K562 (cell line): ENCODE results near the gene AKAP10. TPM values are rescaled to one million over a fixed set of nuclear protein-coding genes. Genes with fewer than 3 reads are reported as not detected.

Source experiments
- CBX8 ChIP-seq: fragments of 200-600 bp; sonication (generic); IDR thresholded peaks from 2 replicates; pipeline ENCODE4 v1.6.1; 2012; ENCODE audit warnings: borderline replicate concordance, mixed run types, low read depth, mild to moderate bottlenecking, moderate library complexity, mixed read lengths, low read length, control low read depth, inconsistent platforms; ENCODE audit not compliant: poor library complexity, severe bottlenecking; ENCODE audit errors: extremely low read depth
- FOXA3 ChIP-seq, 2 experiments: fragments of 450-650 bp in 1 of 2; sonication (generic) in 1 of 2; formaldehyde crosslinking; IDR thresholded peaks in 1 of 2; conservative IDR thresholded peaks in 1 of 2; 2 replicates each; pipeline versions ENCODE4 v1.4.0 to v1.8.0; 2020 to 2022; ENCODE audit warnings: mild to moderate bottlenecking in 2 of 2, missing genetic modification reagents in 1 of 2
- IFI16 ChIP-seq: fragments of 250-450 bp; sonication (Bioruptor Pico); IDR thresholded peaks from 2 replicates; pipeline ENCODE4 v2.1.2; 2022; ENCODE audit warnings: mild to moderate bottlenecking, inconsistent platforms
- NRF1 ChIP-seq, 2 experiments: fragments of 450-650 bp; IDR thresholded peaks in 1 of 2; conservative IDR thresholded peaks in 1 of 2; 2 replicates each; pipeline ENCODE4 v1.6.1; 2014; ENCODE audit warnings: mild to moderate bottlenecking in 2 of 2
- RBM14 ChIP-seq: fragments of 200-400 bp; formaldehyde crosslinking; IDR thresholded peaks from 2 replicates; pipeline ENCODE4 v1.6.1; 2018; ENCODE audit warnings: low read depth, mild to moderate bottlenecking, low read length, moderate library complexity, borderline replicate concordance; ENCODE audit not compliant: insufficient read depth
- SIRT6 ChIP-seq: IDR thresholded peaks from one replicate; pipeline ENCODE4 v1.6.1; 2012; ENCODE audit warnings: low read depth, mild to moderate bottlenecking, control low read depth, inconsistent platforms, low read length, moderate library complexity
- XRCC3 ChIP-seq: fragments of 450-650 bp; IDR thresholded peaks from 2 replicates; pipeline ENCODE4 v1.6.1; 2017; ENCODE audit warnings: mild to moderate bottlenecking, moderate library complexity
- ZNF695 ChIP-seq: fragments of 450-650 bp; formaldehyde crosslinking; IDR thresholded peaks from 2 replicates; pipeline ENCODE4 v1.4.0; 2020; ENCODE audit warnings: mild to moderate bottlenecking, moderate library complexity
- polyA plus RNA-seq, 8 experiments: library from polyadenylated mRNA; depleted of rRNA in 4 of 8; stranded (reverse) in 5 of 8; unstranded in 3 of 8; fragments of >200 nt; fragmentation: Nextera tagmentation in 2 of 8; fragmentation: Illumina TruSeq in 1 of 8; extraction: Ambion mirVana in 2 of 8; extraction: Trizol in 1 of 8; gene quantifications; 2 replicates each; pipeline versions ENCODE4 v1.2.1 to v1.2.3, GENCODE V29; 2011 to 2014; ENCODE audit warnings: inconsistent platforms in 1 of 8, missing spikeins in 1 of 8
- total RNA-seq, 7 experiments: library from RNA; depleted of rRNA in 6 of 7; stranded (reverse); fragments of >200 nt in 6 of 7; fragmentation: Illumina TruSeq in 2 of 7; extraction: Trizol in 2 of 7; gene quantifications; 2 replicates each; pipeline versions ENCODE4 v1.2.1 to v1.2.3, GENCODE V29; 2011 to 2021; ENCODE audit warnings: low replicate concordance in 1 of 7
- TF ChIP-seq, protein P1 (sequence below): IDR thresholded peaks from 3 replicates; pipeline ENCODE4 v1.6.1; 2011; ENCODE audit warnings: borderline replicate concordance, mild to moderate bottlenecking; ENCODE audit not compliant: insufficient read length, insufficient read depth
- TF ChIP-seq, protein P2 (sequence below): sonication (generic); formaldehyde crosslinking; IDR thresholded peaks from 2 replicates; pipeline ENCODE4 v1.8.0; 2022; ENCODE audit warnings: missing genetic modification reagents, mild to moderate bottlenecking, moderate library complexity, borderline replicate concordance
- TF ChIP-seq, protein P3 (sequence below): fragments of 450-650 bp; IDR thresholded peaks from 2 replicates; pipeline ENCODE4 v1.6.1; 2016; ENCODE audit warnings: mild to moderate bottlenecking, moderate library complexity

The AKAP10 gene
- total and polyA plus RNA-seq, 9 of the 15 experiments (the other 6 are each of a cell fraction or from before 2014, with no cell fraction given) = 4.0 to 20.3 (median 8.2) TPM

DNA sequence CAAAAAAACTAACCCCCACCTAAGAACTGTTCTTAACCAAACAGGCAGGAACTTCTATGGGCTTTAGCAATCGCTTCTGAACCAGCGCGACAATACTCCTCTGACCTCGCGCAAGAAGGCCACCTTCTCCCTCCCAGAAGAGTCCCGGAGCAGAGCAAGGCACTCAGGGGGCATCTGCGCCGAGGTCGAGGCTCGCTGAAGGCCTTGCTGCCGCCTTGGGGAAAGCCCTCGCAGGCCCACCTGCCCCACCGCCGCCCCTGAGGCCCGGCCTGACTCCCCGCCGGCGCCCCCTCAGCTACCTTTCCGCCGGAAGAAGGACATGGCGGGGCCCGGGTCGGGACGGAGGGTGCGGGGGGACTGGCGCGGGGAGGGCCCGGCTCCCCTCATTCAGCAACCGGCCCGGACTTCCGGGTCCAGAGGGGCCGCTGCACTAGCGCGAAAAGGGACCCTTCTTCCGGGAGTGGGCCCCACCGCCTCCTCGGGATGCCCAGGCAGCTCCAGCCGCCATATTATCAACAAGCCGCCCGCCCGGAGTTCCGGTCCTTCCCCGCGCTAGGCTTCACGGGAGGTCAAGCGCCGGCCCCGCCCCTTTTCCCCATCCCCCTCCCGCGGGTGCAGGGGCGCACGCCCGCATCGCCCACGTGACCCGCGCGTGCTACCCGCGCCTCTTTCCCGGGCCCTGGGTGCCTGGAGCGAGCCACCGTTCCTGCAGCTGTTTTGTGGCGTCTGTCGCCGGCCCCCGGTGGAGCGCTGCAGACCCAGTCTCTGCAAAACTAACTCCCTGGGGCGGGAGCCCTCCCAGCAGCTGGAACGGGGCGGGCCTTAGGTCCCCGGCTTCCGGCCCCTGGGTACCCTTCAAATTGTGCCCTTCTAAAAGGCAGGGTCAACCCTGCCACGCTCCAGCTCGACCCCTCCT is at the start of gene AKAP10 (continued):
- no peak for TF ChIP-seq ZNF695
- TF ChIP-seq NRF1 (conservative IDR thresholded peaks at IDR 0.05 in 1 of 2, IDR thresholded peaks at IDR 0.05 in 1 of 2) = peak; percentile 58 to 65
- no peak for TF ChIP-seq RBM14
- TF ChIP-seq FOXA3 (CRISPR knock-in tag; conservative IDR thresholded peaks at IDR 0.05 in 1 of 2, IDR thresholded peaks at IDR 0.05 in 1 of 2) = peak in 1 of 2 experiments; percentile 59; a peak in 1 of 4 replicates
- TF ChIP-seq, protein P1, sequence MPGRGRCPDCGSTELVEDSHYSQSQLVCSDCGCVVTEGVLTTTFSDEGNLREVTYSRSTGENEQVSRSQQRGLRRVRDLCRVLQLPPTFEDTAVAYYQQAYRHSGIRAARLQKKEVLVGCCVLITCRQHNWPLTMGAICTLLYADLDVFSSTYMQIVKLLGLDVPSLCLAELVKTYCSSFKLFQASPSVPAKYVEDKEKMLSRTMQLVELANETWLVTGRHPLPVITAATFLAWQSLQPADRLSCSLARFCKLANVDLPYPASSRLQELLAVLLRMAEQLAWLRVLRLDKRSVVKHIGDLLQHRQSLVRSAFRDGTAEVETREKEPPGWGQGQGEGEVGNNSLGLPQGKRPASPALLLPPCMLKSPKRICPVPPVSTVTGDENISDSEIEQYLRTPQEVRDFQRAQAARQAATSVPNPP = no peak
- TF ChIP-seq, protein P2, sequence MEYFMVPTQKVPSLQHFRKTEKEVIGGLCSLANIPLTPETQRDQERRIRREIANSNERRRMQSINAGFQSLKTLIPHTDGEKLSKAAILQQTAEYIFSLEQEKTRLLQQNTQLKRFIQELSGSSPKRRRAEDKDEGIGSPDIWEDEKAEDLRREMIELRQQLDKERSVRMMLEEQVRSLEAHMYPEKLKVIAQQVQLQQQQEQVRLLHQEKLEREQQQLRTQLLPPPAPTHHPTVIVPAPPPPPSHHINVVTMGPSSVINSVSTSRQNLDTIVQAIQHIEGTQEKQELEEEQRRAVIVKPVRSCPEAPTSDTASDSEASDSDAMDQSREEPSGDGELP (CRISPR knock-in tag) = peak; percentile 95
- TF ChIP-seq SIRT6 = no peak
- TF ChIP-seq IFI16 (CRISPR knock-in tag) = no peak
- TF ChIP-seq, protein P3, sequence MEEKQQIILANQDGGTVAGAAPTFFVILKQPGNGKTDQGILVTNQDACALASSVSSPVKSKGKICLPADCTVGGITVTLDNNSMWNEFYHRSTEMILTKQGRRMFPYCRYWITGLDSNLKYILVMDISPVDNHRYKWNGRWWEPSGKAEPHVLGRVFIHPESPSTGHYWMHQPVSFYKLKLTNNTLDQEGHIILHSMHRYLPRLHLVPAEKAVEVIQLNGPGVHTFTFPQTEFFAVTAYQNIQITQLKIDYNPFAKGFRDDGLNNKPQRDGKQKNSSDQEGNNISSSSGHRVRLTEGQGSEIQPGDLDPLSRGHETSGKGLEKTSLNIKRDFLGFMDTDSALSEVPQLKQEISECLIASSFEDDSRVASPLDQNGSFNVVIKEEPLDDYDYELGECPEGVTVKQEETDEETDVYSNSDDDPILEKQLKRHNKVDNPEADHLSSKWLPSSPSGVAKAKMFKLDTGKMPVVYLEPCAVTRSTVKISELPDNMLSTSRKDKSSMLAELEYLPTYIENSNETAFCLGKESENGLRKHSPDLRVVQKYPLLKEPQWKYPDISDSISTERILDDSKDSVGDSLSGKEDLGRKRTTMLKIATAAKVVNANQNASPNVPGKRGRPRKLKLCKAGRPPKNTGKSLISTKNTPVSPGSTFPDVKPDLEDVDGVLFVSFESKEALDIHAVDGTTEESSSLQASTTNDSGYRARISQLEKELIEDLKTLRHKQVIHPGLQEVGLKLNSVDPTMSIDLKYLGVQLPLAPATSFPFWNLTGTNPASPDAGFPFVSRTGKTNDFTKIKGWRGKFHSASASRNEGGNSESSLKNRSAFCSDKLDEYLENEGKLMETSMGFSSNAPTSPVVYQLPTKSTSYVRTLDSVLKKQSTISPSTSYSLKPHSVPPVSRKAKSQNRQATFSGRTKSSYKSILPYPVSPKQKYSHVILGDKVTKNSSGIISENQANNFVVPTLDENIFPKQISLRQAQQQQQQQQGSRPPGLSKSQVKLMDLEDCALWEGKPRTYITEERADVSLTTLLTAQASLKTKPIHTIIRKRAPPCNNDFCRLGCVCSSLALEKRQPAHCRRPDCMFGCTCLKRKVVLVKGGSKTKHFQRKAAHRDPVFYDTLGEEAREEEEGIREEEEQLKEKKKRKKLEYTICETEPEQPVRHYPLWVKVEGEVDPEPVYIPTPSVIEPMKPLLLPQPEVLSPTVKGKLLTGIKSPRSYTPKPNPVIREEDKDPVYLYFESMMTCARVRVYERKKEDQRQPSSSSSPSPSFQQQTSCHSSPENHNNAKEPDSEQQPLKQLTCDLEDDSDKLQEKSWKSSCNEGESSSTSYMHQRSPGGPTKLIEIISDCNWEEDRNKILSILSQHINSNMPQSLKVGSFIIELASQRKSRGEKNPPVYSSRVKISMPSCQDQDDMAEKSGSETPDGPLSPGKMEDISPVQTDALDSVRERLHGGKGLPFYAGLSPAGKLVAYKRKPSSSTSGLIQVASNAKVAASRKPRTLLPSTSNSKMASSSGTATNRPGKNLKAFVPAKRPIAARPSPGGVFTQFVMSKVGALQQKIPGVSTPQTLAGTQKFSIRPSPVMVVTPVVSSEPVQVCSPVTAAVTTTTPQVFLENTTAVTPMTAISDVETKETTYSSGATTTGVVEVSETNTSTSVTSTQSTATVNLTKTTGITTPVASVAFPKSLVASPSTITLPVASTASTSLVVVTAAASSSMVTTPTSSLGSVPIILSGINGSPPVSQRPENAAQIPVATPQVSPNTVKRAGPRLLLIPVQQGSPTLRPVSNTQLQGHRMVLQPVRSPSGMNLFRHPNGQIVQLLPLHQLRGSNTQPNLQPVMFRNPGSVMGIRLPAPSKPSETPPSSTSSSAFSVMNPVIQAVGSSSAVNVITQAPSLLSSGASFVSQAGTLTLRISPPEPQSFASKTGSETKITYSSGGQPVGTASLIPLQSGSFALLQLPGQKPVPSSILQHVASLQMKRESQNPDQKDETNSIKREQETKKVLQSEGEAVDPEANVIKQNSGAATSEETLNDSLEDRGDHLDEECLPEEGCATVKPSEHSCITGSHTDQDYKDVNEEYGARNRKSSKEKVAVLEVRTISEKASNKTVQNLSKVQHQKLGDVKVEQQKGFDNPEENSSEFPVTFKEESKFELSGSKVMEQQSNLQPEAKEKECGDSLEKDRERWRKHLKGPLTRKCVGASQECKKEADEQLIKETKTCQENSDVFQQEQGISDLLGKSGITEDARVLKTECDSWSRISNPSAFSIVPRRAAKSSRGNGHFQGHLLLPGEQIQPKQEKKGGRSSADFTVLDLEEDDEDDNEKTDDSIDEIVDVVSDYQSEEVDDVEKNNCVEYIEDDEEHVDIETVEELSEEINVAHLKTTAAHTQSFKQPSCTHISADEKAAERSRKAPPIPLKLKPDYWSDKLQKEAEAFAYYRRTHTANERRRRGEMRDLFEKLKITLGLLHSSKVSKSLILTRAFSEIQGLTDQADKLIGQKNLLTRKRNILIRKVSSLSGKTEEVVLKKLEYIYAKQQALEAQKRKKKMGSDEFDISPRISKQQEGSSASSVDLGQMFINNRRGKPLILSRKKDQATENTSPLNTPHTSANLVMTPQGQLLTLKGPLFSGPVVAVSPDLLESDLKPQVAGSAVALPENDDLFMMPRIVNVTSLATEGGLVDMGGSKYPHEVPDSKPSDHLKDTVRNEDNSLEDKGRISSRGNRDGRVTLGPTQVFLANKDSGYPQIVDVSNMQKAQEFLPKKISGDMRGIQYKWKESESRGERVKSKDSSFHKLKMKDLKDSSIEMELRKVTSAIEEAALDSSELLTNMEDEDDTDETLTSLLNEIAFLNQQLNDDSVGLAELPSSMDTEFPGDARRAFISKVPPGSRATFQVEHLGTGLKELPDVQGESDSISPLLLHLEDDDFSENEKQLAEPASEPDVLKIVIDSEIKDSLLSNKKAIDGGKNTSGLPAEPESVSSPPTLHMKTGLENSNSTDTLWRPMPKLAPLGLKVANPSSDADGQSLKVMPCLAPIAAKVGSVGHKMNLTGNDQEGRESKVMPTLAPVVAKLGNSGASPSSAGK = peak; percentile 99
- TF ChIP-seq XRCC3 = no peak
- no peak for TF ChIP-seq CBX8
